Medulla oblongata (tissue), 1 donor: ENCODE data around the gene OGFR.

Experiments
- DNase-seq: peaks from one replicate; pipeline ENCODE4 v3.0.0-alpha.2; 2015; ENCODE audit errors: extremely low spot score

The OGFR gene

DNA sequence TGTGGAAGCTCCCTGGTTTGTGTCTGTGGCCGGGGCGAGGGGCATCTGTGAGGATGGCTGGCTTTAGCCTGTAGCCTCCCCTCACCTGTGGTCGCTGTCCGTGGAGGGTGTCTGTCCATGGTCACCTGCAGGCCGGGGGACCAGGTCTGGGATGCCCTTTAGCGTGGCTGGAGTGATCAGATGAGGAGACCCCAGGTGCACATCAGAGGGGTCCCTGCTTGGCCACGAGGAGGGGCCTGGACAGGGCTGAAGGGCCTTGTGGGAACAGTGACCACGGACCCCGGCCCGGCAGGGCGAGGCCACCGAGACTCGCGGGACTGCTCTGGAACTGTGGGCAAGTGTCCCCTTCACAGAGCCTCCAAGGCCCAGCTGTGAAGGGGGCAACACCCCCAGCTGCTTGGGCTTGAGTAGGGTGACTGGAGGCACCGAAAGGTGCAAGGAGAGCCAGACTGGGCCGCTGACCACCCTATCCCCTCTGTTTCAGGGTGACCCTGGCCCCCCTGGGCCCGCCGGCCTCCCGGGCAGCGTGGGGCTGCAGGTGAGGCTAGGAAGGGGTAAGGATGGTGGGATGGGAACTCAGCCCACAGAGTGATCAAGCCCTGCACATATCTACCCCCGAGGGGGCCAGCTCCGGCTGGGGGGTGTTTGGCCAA is 20.8 kb downstream of the OGFR start:
- no peak for DNase-seq

DNA sequence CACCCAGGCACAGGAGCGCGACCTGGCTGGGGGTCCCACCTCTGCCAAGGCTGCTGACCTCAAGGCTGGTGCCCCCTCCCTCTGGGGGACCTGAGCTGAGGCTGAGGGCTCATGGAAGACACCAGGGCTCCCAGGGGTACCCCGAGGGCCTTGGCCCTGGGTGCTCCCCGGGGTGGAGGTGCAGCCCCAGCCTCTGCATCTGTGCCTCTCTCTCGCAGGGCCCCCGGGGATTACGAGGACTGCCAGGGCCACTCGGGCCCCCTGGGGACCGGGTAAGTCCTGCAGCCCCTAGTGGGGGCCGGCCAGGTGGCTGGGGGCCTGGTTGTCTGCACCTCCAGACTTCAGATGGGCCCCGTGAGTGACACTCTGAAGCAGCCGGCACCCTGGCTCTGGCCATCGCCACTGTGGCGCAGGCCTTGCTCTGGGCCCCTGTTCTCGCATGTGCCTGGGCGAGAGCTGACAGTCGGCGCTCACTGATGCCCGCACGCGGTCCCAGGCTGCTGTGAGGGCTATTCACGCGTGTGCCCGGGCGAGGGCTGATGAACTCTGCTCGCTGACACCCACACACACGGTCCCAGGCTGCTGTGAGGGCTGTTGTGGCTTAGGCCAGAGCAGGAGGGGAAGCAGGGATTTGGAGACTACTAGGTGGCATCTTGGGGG is 21.5 kb downstream of the OGFR start:
- no peak for DNase-seq

DNA sequence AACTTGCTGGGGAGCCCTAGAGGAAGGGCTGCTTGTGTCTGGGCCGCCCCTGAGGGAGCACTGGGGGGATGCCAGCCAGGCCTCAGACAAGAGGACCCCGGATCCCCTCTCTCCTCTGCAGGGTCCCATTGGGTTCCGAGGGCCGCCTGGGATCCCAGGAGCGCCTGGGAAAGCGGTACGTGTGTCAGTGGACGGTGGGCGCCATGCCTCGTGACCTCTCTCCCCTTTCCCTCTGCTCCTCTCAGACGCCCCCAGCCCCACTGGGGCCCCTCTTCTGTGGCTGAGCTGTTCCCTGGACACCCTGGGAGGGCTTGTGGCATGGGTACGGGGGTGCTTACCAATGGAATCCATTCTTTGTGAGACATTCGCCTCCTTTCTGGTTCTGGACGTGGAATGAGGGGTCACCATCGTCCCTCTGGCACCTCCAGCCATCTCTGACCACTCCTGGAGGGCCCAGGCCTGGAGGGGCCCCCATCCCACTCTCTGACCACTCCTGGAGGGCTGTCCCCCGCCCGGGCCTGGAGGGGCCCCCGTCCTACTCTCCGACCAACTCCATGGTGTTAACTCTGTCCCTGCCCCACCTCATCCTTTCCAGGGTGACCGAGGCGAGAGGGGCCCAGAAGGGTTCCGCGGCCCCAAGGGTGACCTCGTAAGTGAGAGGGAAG is 22.1 kb downstream of the OGFR start:
- DNase-seq, result no peak

DNA sequence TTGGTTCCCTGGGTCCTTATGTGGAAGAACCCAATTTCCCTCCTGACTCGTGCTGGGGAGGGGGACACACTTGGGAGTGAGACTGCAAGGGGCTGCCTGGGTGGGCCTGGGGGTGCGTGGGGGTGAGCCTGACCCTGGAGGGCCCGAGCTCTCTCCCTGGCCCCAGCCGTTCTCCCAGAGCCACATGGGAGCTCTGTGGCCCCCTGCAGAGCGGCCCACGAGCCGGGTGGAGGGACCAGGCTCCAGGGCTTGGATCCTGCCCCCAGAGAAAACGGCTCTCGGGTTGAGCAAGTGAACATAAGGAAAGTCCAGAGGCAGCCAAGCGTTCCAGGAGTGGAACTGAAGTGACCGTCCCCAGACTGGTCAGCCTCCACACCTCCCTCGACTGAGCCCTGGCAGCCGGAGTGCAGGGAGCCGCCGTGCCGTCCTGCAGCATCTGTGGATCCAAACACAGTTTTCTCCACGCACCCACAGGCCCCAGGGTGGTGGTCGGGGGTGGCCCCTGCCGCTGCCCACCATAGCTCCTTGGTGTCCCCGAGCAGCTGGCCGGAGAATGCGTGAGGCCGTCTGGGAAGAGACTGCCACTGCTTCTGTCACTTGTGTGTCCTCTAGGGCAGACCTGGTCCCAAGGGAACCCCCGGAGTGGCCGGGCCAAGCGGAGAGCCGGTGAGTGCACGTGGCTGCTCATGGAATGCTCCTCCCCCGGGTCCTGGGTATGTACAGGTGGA is 22.8 kb downstream of the OGFR start:
- DNase-seq, result no peak

DNA sequence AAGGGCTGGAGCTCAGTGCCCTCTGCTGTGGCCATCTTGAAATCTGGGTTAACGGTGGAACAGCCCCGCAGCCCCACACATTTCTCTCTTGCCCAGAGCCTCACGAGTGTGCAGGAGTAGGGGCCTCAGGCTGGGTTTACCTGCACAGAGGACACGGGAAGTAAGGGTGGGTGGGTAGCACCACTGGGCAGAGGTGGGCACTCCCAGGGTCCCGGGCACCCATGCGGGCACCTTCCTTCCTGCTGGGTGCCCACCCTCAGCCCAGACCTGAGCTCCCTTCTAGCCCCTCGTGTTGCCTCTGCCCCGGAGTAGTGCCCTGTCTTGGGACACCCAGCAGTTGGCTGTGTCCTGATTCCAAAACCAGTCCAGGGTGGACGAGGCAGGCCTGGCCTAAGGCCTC is 23.4 kb downstream of the OGFR start:
- no peak for DNase-seq

DNA sequence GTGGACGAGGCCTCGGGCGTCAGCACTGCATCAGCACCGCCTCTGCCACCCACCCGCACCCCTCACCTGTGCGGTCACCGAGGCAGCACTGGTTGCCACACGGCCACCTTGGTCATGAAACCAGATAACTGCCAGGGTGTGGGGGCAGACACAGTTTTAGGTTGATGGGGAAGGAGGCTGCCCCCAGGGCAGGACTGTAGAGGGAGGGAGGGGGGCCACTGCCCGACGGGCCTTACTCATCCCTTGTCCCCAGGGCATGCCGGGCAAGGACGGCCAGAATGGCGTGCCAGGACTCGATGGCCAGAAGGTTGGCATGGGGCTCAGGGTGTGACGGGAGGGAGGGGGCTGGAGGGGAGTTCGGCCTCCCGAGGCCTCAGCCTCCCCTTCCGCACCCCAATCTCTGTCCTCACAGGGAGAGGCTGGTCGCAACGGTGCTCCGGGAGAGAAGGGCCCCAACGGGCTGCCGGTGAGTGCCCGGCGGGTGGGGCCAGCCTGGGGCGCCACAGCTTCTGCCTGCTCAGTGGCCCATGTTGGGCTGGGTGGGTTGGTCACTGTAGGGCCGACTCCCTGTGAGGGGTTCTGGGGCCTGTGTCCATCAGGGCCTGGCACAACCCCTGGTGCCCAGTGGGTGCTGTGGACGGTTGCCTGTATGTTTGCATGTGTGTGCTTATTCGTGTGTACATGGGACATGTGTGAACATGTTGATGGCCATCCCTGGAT is 24.0 kb downstream of the OGFR start:
- no peak for DNase-seq

DNA sequence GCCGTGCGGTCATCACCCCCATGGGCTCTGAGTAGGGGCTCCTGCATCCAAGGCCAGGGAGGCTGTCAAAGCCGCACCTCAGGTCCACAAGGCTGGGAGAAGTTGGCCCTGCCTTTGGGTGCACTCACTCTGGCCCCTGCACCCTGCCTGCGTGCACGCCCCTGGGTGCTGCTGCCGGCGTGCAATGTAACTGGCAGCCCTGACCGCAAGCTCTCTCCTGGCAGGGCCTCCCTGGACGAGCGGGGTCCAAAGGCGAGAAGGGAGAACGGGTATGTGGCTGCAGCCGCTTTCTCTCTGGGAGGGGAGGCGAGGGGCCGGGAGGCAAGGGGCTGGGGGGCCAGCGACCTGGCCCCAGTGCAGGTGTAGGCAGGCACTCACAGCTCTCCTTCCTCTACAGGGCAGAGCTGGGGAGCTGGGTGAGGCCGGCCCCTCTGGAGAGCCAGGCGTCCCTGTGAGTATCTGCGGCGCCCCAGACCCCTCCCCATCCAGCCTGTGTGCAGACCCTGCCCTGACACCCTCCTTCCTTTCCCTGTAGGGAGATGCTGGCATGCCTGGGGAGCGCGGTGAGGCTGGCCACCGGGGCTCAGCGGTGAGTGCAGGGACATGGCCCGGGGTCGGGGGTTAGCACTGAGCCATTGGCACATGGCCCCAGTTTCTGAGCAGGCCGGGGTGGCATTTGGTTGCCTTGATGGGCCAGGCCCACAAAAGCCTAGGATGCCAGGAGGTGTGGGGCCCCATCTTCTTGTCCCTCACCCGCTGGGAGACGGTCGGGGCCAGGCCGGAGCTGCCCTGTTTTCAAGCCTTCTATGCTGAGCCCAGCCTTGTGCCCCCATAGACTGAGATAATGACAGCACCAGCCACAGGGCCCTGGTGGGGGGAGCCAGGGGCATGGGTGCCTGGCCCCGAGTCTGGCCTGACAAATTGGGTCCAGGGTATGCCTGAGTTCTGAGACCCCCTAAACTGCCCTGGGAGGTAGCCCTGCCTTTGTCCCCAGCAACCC is 24.9 kb downstream of the OGFR start:
- DNase-seq, result no peak

DNA sequence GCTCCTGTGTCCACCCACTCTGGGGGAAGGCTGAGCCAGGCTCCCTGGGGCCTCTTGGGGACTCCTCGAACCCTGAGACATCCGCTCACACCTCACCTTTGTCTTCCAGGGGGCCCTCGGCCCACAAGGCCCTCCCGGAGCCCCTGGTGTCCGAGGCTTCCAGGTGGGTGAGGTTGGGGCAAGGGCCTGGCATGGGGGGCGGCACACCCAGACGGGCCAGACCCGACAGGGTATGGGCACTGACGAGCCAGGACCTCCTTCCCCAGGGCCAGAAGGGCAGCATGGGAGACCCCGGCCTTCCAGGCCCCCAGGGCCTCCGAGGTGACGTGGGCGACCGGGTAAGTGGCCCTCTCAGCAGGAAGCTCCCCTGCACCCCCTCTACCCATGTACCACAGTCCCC is 25.6 kb downstream of the OGFR start:
- no peak for DNase-seq

DNA sequence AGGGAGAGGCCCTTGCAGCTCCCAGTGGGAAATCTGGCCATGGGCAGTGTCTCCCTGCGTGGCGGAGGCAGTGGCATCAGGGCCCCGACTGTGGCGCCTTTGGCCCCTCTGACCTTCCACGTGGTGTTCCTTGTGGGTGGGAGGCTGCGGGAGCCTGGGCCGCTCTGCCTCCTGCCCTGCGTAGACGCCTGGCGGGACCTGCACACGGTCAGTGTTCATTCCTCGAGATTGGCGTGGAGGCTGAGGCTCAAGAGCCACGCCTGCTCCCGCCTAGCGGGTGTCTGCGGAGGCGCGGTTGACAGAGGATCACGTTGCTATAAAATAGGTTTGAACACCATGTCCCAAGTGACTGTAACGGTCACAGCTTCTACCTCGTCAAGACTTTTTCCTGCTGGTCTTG is 26.2 kb downstream of the OGFR start:
- no peak for DNase-seq

DNA sequence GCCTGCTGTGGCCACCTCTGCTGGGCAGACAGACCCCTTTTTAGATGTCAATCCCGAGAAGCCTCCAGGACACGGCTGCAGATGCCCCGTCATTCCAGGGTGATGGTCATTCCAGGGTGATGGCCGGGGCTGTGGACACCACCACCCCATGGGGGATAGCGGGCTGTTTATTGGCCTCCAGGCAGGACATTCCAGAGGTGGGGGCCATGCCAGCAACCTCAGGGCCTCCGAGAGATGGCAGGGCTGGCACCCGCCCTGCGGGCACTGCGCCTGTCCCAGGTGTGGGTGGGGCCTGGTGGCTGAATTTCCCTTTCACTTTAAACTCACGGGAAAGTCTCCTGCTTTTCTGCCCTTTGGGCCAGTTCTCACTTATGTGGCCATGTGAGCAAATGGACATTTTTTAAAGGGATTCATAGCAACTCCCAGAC is 26.7 kb downstream of the OGFR start:
- DNase-seq, result no peak

DNA sequence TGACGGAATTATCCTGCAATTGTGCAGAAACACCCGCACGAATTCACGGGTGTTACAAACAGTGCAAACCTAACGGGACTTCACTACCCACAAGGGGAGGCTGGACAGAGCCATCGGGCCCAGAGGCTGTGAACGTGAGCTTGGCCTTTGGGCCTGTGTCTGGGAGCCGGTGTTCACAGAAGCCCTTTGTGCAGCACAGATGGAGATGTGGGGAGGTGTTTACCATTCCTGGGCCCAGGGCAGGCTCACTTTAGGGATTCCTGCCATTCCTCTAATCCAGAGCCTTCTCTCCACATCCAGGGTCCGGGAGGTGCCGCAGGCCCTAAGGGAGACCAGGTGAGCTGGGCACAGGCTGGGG is 27.2 kb downstream of the OGFR start:
- no peak for DNase-seq

DNA sequence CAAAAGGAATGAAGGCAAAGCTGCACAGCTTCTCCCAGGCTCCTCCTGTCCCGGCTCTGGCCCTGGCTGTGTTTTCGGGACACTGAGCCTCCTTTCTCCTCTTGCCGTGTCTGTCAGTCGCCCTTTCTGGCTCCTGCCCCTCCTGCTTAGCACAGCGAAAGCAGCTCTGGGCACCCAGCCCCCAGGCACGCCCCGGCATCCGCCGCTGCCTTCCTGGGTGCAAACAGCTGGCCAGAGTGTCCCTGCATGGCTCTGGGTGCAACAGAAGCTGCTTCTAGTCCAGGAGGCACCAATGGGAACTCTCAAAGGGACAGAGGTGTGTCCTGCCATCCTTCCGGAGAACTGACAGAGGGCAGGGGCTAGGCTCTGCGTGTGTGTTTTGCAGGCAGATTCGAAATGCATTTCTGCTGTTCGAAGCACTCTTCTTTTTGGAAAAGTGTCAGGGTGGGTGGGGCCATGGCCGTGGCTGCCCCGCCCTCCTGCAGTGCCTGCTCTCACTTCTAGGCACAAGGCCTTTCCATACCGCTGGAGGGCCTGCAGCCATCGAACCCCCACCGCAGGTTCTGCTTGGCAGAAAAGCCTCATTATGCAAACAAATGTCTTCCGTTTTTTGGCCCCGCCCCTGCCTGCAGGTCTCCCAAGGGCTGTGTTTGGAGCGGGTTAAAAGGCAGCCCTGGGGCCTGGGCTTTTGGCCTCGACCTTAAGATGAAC is 27.7 kb downstream of the OGFR start:
- DNase-seq, result no peak

DNA sequence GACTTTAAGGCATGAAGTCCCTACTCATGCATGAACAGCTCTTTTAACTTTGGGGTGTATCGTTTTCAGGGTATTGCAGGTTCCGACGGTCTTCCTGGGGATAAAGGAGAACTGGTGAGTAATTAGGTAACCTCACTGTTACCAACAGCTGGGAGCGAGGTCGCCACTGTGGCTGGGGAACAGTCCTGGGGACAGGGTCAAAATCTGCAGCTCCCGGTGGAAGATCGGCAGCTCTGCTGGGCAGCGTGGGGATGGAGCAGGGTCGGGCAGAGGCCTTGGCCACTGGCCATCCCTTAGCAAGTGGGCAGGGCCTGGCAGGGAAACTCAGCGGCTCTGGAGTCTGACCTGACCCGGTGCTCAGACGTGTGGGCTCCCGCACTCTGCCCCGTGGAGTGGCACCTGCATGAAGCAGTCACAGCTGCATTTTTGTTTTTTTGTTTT is 28.3 kb downstream of the OGFR start:
- no peak for DNase-seq

DNA sequence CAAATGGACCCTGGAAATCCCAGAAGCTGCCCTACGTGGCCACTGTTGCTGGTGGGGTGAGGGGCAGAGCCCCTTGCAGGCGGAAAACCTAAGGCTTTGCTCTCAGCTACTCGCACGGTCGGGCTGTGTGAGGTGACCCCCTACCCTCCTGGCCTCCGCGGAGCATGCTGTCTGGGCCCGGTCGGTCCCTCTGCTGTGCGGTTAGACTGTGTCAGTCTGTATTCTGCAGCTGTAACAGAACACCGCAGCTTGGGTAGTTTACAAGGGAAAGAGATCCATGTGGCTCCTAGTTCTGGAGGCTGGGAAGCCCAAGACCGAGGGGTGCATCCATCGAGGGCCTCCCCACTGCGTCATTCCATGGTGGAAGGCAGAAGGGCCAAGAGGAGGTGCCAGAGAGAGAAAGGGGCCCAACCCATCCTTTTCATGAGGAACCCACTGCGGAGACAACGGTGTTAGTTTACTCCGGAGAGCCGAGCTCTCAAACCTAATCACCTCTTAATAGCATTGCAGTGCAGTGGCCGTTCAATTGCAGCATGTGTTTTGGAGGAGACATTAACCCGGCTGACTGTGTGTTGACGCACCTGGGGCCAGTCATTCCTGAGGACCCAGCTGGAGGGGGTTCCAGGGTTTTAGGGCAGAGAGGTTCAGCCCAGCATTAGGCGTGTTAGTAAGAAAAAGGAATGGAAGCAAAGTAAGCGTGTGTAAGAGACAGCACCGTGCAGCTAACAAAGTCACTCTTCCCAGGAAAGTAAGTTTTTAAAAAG is 30.5 kb downstream of the OGFR start:
- no peak for DNase-seq

DNA sequence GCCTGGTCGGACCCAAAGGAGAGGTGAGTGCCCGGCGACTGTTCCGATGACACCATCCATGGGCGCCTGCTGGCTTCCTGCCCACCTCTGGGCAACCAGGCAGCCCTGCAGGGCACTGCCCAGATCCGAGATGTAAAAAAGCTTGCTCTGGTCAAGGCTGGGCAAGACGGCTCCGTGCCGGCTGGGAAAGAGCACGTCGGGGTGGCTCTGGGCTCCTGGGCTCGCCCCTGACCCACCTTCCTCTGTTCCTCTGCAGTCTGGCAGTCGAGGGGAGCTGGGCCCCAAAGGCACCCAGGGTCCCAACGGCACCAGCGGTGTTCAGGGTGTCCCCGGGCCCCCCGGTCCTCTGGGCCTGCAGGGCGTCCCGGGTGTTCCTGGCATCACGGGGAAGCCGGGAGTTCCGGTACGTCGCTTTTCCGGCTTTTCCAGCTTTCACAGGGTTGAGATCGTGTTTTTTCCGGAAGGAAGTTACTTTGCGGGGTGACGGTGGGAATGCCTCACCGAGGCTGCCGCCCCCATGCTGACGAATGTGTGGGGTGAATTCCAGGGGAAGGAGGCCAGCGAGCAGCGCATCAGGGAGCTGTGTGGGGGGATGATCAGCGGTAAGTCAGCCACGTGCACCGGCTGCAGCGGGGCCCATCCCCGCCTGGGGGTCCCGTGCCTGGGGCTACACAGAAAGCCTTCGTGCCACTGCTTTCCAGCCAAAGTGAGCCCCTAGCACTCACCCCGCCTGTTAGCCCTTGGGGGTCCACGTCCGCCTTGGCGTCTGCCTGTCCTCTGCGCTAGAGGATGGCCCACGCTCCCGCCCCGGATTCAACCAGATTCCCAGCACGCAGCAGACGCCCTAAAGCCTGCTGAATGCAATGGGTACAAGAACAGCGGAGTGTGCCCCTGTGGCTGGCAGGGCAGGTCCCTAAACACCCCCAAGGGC is 31.6 kb downstream of the OGFR start:
- DNase-seq, result no peak

DNA sequence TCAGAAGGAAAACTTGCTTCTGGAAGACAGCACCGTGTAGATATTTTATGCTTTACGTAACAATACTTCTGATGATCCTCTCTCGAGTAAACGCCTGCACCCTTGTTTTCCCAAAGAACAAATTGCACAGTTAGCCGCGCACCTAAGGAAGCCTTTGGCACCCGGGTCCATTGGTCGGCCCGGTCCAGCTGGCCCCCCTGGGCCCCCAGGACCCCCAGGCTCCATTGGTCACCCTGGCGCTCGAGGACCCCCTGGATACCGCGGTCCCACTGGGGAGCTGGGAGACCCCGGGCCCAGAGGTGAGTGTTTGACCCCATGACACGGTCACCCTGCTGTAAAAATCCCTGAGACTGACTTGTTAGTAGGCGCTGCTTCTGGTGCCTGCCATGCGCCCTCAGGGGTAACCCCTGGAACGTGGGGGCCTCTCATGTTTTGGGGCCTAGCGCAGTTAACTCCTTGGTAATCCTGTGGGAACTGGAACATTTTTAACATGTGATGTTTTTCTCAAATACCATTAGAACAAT is 32.4 kb downstream of the OGFR start:
- no peak for DNase-seq

DNA sequence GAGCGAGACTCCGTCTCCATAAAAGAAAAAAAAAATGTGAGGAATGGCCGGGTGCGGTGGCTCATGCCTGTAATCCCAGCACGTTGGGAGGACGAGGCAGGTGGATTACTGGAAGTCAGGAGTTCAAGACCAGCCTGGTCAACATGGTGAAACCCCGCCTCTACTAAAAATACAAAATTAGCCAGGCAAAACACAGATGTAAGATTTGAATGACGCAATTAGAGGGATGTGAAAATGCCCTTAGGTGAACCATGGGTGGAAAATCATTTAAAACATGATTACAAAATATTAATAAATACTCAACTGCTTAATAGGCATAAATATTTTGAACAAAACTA is 33.1 kb downstream of the OGFR start:
- no peak for DNase-seq
